Panc1 (cell line): ENCODE results near the gene LITAF. TPM values are rescaled to one million over a fixed set of nuclear protein-coding genes. Genes with fewer than 3 reads are reported as not detected.
"Not testable (repeated sequence)": the region's sequence is repeated elsewhere in the genome, so short reads cannot be mapped to it uniquely, and the experiment has no call there.

Source experiments
- ATAC-seq: fragments of 200-7000 bp; cut with Tn5 transposase; 2 replicates; pipeline ENCODE4 v1.9.1; 2020; ENCODE audit warnings: mild to moderate bottlenecking, moderate library complexity
- BruUV-seq: library from RNA; stranded (reverse); fragments of 400-500 nt; replicated peaks from 2 replicates; lab custom pipeline; 2021; lab: Mats Ljungman, UMichigan
- CTCF ChIA-PET: fragments of 300-600 bp; sonication (Branson Sonifier 250); formaldehyde crosslinking; loops from one replicate; lab custom pipeline; 2022; ENCODE audit warnings: antibody characterized with exemption; lab: Charles Lee
- POLR2A ChIA-PET: fragments of 300-600 bp; sonication (Branson Sonifier 250); formaldehyde crosslinking; loops from one replicate; lab custom pipeline; 2022; ENCODE audit warnings: antibody characterized with exemption; lab: Charles Lee
- DNase-seq: peaks from one replicate; pipeline ENCODE4 v3.0.0-alpha.2; 2010; ENCODE audit warnings: low read depth, low spot score
- H3K27ac ChIP-seq: 2 replicates; pipeline ENCODE4 v1.5.1; 2011; ENCODE audit warnings: mild to moderate bottlenecking, low read length, inconsistent platforms
- H3K27me3 ChIP-seq: fragments of 200-500 bp; sonication (Bioruptor generic); 2 replicates; pipeline ENCODE4 v1.6.0; 2014; ENCODE audit warnings: low read length, inconsistent platforms; ENCODE audit not compliant: control insufficient read depth, insufficient read depth
- H3K36me3 ChIP-seq: fragments of 200-500 bp; sonication (Bioruptor generic); 2 replicates; pipeline ENCODE4 v1.5.1; 2014; ENCODE audit warnings: inconsistent platforms, mild to moderate bottlenecking, low read length, moderate library complexity; ENCODE audit not compliant: control insufficient read depth, insufficient read depth
- H3K4me1 ChIP-seq: 2 replicates; pipeline ENCODE4 v1.5.1; 2011; ENCODE audit warnings: inconsistent platforms, mild to moderate bottlenecking, low read length, moderate library complexity; ENCODE audit not compliant: control insufficient read depth, insufficient read depth
- H3K4me3 ChIP-seq, 2 experiments: 2 replicates each; pipeline ENCODE4 v1.5.1; 2011 to 2012; ENCODE audit warnings: low read depth in 2 of 2, low read length in 2 of 2, mild to moderate bottlenecking in 2 of 2, inconsistent platforms in 1 of 2, moderate library complexity in 1 of 2
- H3K9me3 ChIP-seq: fragments of 200-500 bp; sonication (Bioruptor generic); 2 replicates; pipeline ENCODE4 v1.5.1; 2014; ENCODE audit warnings: low read depth, mild to moderate bottlenecking, inconsistent platforms, low read length, moderate library complexity; ENCODE audit not compliant: control insufficient read depth, insufficient read depth
- POLR2AphosphoS5 ChIP-seq: IDR thresholded peaks from 2 replicates; pipeline ENCODE4 v1.6.1; 2012; ENCODE audit warnings: mild to moderate bottlenecking, low read depth, low read length, moderate library complexity
- SIN3A ChIP-seq: IDR thresholded peaks from 2 replicates; pipeline ENCODE4 v1.6.1; 2012; ENCODE audit warnings: low read depth, mild to moderate bottlenecking, low read length, moderate library complexity, borderline replicate concordance; ENCODE audit not compliant: insufficient read depth
- TCF7L2 ChIP-seq: IDR thresholded peaks from 2 replicates; pipeline ENCODE4 v1.6.1; 2011; ENCODE audit warnings: mild to moderate bottlenecking, low read depth, low read length, inconsistent platforms
- in situ Hi-C: cut with HindIII; loops from 2 replicates; pipeline ENCODE4 v1.10.0; 2016; ENCODE audit warnings: low sequenced_read_pairs, low pct_unique_long_range_greater_than_20kb
- intact Hi-C: fragments of 100-400 bp; cut with micrococcal nuclease; formaldehyde crosslinking; loops from one replicate; pipeline ENCODE4 v1.10.0; 2022; ENCODE audit not compliant: unreplicated experiment
- total RNA-seq: library from RNA; stranded (reverse); gene quantifications from one replicate; pipeline ENCODE4 v1.2.1, GENCODE V29; 2021; ENCODE audit not compliant: unreplicated experiment
- TF ChIP-seq, protein P1 (sequence below): fragments of 450-650 bp; IDR thresholded peaks from 2 replicates; pipeline ENCODE4 v1.5.1; 2017; ENCODE audit warnings: mild to moderate bottlenecking
- TF ChIP-seq, protein P2 (sequence below), 2 experiments: IDR thresholded peaks; 2 replicates each; pipeline ENCODE4 v1.6.1; 2011 to 2012; ENCODE audit warnings: low read depth in 2 of 2, control low read depth in 1 of 2, low read length in 1 of 2, mild to moderate bottlenecking in 1 of 2, moderate library complexity in 1 of 2; ENCODE audit not compliant: insufficient read depth in 1 of 2

Gene LITAF
- total RNA-seq, 1 experiment from 2014 or later: 85.2 TPM

DNA sequence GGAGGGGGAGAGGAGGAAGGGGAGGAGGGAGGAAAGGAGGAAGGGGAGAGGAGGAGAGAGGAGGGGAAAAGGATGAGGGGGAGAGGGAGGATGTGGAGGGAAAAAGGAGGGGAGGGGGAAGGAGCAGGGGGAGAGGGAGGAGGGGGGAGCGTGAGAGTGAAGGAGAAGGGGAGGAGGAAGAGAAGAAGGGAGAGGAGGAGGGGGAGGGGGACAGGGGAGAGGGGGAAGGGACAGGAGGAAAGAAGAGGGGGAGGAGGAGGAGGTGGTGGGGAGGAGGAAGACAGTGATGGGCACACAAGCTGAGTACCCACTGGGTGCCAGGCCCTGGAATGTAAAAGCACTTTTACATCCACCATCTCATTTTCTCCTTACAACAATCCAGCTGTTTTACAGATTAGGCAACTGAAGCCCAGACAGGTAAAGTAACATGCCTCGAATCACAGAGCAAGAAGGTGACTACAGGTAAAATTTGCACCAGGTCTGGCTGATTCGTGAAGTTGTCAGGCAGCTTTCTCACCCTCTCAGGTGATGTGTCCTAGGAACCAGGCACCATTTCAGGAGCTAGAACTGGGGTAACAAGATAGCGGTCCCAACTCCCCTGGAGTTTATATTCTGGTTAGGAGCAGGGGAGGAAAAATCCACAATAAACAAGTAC lies 10.0 kb upstream of the LITAF start:
- ATAC-seq: 0 out of 2 replicates have a peak, but pooled peaks have one; percentile 32
- TF ChIP-seq SIN3A (no peak), TCF7L2 (no peak), POLR2AphosphoS5 (no peak)
- TF ChIP-seq, protein P1, sequence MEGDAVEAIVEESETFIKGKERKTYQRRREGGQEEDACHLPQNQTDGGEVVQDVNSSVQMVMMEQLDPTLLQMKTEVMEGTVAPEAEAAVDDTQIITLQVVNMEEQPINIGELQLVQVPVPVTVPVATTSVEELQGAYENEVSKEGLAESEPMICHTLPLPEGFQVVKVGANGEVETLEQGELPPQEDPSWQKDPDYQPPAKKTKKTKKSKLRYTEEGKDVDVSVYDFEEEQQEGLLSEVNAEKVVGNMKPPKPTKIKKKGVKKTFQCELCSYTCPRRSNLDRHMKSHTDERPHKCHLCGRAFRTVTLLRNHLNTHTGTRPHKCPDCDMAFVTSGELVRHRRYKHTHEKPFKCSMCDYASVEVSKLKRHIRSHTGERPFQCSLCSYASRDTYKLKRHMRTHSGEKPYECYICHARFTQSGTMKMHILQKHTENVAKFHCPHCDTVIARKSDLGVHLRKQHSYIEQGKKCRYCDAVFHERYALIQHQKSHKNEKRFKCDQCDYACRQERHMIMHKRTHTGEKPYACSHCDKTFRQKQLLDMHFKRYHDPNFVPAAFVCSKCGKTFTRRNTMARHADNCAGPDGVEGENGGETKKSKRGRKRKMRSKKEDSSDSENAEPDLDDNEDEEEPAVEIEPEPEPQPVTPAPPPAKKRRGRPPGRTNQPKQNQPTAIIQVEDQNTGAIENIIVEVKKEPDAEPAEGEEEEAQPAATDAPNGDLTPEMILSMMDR: no peak
- TF ChIP-seq, protein P2, sequence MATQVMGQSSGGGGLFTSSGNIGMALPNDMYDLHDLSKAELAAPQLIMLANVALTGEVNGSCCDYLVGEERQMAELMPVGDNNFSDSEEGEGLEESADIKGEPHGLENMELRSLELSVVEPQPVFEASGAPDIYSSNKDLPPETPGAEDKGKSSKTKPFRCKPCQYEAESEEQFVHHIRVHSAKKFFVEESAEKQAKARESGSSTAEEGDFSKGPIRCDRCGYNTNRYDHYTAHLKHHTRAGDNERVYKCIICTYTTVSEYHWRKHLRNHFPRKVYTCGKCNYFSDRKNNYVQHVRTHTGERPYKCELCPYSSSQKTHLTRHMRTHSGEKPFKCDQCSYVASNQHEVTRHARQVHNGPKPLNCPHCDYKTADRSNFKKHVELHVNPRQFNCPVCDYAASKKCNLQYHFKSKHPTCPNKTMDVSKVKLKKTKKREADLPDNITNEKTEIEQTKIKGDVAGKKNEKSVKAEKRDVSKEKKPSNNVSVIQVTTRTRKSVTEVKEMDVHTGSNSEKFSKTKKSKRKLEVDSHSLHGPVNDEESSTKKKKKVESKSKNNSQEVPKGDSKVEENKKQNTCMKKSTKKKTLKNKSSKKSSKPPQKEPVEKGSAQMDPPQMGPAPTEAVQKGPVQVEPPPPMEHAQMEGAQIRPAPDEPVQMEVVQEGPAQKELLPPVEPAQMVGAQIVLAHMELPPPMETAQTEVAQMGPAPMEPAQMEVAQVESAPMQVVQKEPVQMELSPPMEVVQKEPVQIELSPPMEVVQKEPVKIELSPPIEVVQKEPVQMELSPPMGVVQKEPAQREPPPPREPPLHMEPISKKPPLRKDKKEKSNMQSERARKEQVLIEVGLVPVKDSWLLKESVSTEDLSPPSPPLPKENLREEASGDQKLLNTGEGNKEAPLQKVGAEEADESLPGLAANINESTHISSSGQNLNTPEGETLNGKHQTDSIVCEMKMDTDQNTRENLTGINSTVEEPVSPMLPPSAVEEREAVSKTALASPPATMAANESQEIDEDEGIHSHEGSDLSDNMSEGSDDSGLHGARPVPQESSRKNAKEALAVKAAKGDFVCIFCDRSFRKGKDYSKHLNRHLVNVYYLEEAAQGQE (IDR thresholded peaks at IDR 0.05; ENCODE audit: insufficient read depth in 1 of 2, low read depth in 2 of 2, low read length in 1 of 2): no peak

DNA sequence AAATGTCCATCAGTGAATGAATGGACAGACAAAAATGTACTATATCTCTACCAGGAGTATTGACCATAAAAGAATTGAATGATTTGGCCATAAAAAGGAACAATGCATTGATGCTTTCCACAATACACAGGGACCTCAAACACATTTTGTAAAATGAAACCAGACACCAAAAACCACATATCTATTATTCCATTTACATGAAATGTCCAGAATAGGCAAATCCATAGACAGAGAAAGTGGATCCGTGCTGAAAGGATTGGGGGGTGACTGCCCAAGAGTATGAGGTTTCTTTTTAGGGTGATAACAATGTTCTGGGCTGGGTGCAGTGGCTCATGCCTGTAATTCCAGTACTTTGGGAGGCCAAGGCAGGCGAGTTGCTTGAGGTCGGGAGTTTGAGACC lies 6.9 kb upstream of the LITAF start:
- intact Hi-C loops: no loop called here
- ChIA-PET POLR2A (interaction anchor here (0.7 kb wide), 1 partner anchor 76 kb away, joined by 14 read pairs; no protein-coding TSS in a partner anchor), CTCF (interaction anchor here (0.8 kb wide), 1 partner anchor 63 kb away, joined by 3 read pairs; no protein-coding TSS in a partner anchor)
- TF ChIP-seq POLR2AphosphoS5: no peak
- TF ChIP-seq, protein P1: no peak
- no peak for TF ChIP-seq SIN3A
- TF ChIP-seq TCF7L2: no peak
- TF ChIP-seq, protein P2 (IDR thresholded peaks at IDR 0.05; ENCODE audit: insufficient read depth in 1 of 2, low read depth in 2 of 2, low read length in 1 of 2): no peak
- DNase-seq: no peak
- Histone ChIP-seq H3K9me3 (no peaks in the 10 kb centered on the region), H3K36me3 (no peaks in the 10 kb centered on the region), H3K4me1 (peaks cover 10% of the 10 kb centered on the region), H3K27ac (no peak overlapping the region), H3K4me3 (no peak overlapping the region), H3K27me3 (no peaks in the 10 kb centered on the region)
- no TSS peak for BruUV-seq
- no peak for ATAC-seq
- in situ Hi-C loops: no loop called here

More for the DNA sequence above, 10.0 kb upstream of the LITAF start:
- in situ Hi-C loops (no loop called here), intact Hi-C loops (no loop called here)
- no TSS peak for BruUV-seq
- CTCF ChIA-PET: no interaction called here
- no peak for DNase-seq
- POLR2A ChIA-PET: no interaction called here
- Histone ChIP-seq H3K4me1 (peaks cover 10% of the 10 kb centered on the region), H3K9me3 (no peaks in the 10 kb centered on the region), H3K27me3 (no peaks in the 10 kb centered on the region), H3K36me3 (no peaks in the 10 kb centered on the region), H3K27ac (peak overlapping the region; percentile 7; the same call in 1 of the 2 replicates), H3K4me3 (no peak overlapping the region)

DNA sequence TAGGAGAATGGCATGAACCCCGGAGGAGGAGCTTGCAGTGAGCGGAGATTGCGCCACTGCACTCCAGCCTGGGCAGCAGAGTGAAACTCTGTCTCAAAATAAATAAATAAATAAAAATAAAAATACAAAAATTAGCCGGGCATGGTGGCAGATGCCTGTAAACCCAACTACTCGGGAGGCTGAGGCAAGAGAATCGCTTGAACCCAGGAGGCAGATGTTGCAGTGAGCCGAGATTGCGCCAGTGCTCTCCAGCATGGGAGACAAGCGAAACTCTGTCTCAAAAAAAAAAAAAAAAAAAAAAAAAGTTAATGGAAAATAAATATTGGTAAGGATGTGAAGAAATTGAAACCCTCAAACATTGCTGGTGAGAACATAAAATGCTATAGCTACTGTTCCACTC lies 6.4 kb upstream of the LITAF start:
- ChIA-PET CTCF (interaction anchor here (0.8 kb wide), 1 partner anchor 62 kb away, joined by 3 read pairs; no protein-coding TSS in a partner anchor), POLR2A (interaction anchor here (0.7 kb wide), 1 partner anchor 76 kb away, joined by 14 read pairs; no protein-coding TSS in a partner anchor)
- H3K4me3 ChIP-seq, H3K36me3 ChIP-seq, H3K9me3 ChIP-seq, ATAC-seq, H3K27ac ChIP-seq, BruUV-seq, in situ Hi-C loops, DNase-seq, H3K27me3 ChIP-seq, intact Hi-C loops: not testable (repeated sequence)
- peaks cover 10% of the 10 kb centered on the region for H3K4me1 ChIP-seq
